Measurements from ENCODE around the gene PRSS22.

GRCh38 chr16:2819179-2819938 lies 38.6 kb downstream of the PRSS22 start:
- no peak for TF ChIP-seq CTCF (IDR thresholded peaks at IDR 0.05)
- no peak for TF ChIP-seq EP300 (IDR thresholded peaks at IDR 0.05; ENCODE audit: low read depth)
- TF ChIP-seq POLR2A (IDR thresholded peaks at IDR 0.05) = no peak
- TF ChIP-seq POLR2AphosphoS5 (IDR thresholded peaks at IDR 0.05) = no peak
